HCT116 (cell line): ENCODE measurements around the gene HDAC11.
A peak's percentile ranks its signal among the peaks of the same experiment; 100 is the strongest.

Experiments used
- CBX3 ChIP-seq: IDR thresholded peaks from 2 replicates; pipeline ENCODE4 v1.6.1; 2012; ENCODE audit warnings: low read depth
- EZH2 ChIP-seq: fragments of 200-600 bp; sonication (generic); IDR thresholded peaks from 2 replicates; pipeline ENCODE4 v1.6.1; 2017; ENCODE audit warnings: antibody characterized with exemption, mixed run types
- POLR2A ChIP-seq: IDR thresholded peaks from 2 replicates; pipeline ENCODE4 v1.7.0; 2011; ENCODE audit warnings: borderline replicate concordance; ENCODE audit not compliant: insufficient read depth, insufficient read length; ENCODE audit errors: extremely low read depth
- POLR2AphosphoS5 ChIP-seq: IDR thresholded peaks from 2 replicates; pipeline ENCODE4 v1.6.1; 2011; ENCODE audit warnings: mild to moderate bottlenecking, low read depth, low read length, moderate library complexity
- SIN3A ChIP-seq: IDR thresholded peaks from 2 replicates; pipeline ENCODE4 v1.6.1; 2012; ENCODE audit warnings: low read depth
- SRF ChIP-seq: IDR thresholded peaks from 2 replicates; pipeline ENCODE4 v1.6.1; 2012; ENCODE audit warnings: low read depth
- ZNF274 ChIP-seq: fragments of 200-500 bp; sonication (Bioruptor generic); IDR thresholded peaks from 2 replicates; pipeline ENCODE4 v1.6.1; 2014; ENCODE audit warnings: mild to moderate bottlenecking, low read depth, low read length, inconsistent platforms
- TF ChIP-seq, protein P1 (sequence below), 3 experiments: fragments of 200-600 bp in 1 of 3; sonication (generic) in 1 of 3; IDR thresholded peaks in 2 of 3; conservative IDR thresholded peaks in 1 of 3; 2 replicates each; pipeline ENCODE4 v1.5.1; 2012 to 2017; ENCODE audit warnings: low read depth in 2 of 3, low read length in 2 of 3, antibody characterized with exemption in 1 of 3, borderline replicate concordance in 1 of 3, control low read depth in 1 of 3, mild to moderate bottlenecking in 1 of 3, mixed read lengths in 1 of 3, mixed run types in 1 of 3, moderate library complexity in 1 of 3; ENCODE audit not compliant: insufficient read depth in 1 of 3
- TF ChIP-seq, protein P2 (sequence below): IDR thresholded peaks from 2 replicates; pipeline ENCODE4 v1.6.1; 2012
- TF ChIP-seq, protein P3 (sequence below): IDR thresholded peaks from 2 replicates; pipeline ENCODE4 v1.6.1; 2012; ENCODE audit warnings: low read depth
- TF ChIP-seq, protein P4 (sequence below): IDR thresholded peaks from 2 replicates; pipeline ENCODE4 v1.6.1; 2011; ENCODE audit warnings: mild to moderate bottlenecking, low read length, moderate library complexity; ENCODE audit not compliant: insufficient replicate concordance; ENCODE audit errors: extremely low read depth

DNA sequence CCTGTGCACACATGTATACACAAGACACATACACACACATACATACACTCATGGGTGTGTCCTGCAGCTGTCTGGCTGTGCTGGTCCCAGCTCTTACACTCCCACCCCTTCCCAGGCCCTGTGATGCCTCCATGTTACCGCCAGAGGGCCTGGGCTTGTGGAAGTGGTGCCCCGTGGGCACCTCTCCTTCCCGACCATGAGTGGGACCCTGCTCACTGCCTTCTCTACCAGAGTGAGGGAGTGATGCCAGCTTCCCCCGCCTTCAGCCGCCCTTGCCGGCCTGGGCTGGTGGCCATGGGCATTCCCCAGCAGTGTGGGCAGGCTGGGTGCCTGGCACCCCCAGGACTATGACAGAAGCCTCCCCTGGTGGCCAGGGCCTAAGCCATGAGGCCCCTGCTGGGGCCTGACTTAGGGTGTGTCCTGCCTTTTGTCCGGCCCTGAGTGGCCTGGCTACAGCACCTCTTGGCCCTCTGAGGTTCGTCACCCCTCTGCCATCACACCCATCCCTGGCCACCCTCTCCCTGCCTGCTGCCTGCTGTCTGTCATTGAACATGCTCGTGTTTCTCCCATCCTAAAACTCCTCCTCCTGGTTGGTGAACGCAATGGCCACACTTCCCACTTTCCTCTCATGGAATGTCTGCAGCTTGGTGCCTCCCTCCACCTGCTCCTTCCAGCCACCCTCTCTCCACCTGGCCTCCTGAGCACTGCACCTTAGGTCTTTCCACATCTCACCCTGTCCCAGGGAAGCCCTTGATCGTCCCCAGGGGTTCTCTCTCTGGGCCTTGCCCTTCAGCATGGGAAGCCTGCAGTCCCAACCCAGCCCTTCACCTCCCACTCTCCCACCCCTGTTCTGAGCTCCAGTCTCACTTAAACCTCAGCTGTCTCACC, 14.6 kb downstream of the HDAC11 start:
- TF ChIP-seq, protein P1, sequence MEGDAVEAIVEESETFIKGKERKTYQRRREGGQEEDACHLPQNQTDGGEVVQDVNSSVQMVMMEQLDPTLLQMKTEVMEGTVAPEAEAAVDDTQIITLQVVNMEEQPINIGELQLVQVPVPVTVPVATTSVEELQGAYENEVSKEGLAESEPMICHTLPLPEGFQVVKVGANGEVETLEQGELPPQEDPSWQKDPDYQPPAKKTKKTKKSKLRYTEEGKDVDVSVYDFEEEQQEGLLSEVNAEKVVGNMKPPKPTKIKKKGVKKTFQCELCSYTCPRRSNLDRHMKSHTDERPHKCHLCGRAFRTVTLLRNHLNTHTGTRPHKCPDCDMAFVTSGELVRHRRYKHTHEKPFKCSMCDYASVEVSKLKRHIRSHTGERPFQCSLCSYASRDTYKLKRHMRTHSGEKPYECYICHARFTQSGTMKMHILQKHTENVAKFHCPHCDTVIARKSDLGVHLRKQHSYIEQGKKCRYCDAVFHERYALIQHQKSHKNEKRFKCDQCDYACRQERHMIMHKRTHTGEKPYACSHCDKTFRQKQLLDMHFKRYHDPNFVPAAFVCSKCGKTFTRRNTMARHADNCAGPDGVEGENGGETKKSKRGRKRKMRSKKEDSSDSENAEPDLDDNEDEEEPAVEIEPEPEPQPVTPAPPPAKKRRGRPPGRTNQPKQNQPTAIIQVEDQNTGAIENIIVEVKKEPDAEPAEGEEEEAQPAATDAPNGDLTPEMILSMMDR (IDR thresholded peaks at IDR 0.05 in 2 of 3, conservative IDR thresholded peaks at IDR 0.05 in 1 of 3; ENCODE audit: borderline replicate concordance in 1 of 3, insufficient read depth in 1 of 3, low read depth in 2 of 3, low read length in 2 of 3) = peak; percentile 59 to 73 (median 72)
- TF ChIP-seq POLR2A (no peak), POLR2AphosphoS5 (no peak), EZH2 (no peak), ZNF274 (no peak), CBX3 (no peak), SRF (no peak), SIN3A (no peak)
- TF ChIP-seq, protein P2, sequence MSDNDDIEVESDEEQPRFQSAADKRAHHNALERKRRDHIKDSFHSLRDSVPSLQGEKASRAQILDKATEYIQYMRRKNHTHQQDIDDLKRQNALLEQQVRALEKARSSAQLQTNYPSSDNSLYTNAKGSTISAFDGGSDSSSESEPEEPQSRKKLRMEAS = no peak
- TF ChIP-seq, protein P3, sequence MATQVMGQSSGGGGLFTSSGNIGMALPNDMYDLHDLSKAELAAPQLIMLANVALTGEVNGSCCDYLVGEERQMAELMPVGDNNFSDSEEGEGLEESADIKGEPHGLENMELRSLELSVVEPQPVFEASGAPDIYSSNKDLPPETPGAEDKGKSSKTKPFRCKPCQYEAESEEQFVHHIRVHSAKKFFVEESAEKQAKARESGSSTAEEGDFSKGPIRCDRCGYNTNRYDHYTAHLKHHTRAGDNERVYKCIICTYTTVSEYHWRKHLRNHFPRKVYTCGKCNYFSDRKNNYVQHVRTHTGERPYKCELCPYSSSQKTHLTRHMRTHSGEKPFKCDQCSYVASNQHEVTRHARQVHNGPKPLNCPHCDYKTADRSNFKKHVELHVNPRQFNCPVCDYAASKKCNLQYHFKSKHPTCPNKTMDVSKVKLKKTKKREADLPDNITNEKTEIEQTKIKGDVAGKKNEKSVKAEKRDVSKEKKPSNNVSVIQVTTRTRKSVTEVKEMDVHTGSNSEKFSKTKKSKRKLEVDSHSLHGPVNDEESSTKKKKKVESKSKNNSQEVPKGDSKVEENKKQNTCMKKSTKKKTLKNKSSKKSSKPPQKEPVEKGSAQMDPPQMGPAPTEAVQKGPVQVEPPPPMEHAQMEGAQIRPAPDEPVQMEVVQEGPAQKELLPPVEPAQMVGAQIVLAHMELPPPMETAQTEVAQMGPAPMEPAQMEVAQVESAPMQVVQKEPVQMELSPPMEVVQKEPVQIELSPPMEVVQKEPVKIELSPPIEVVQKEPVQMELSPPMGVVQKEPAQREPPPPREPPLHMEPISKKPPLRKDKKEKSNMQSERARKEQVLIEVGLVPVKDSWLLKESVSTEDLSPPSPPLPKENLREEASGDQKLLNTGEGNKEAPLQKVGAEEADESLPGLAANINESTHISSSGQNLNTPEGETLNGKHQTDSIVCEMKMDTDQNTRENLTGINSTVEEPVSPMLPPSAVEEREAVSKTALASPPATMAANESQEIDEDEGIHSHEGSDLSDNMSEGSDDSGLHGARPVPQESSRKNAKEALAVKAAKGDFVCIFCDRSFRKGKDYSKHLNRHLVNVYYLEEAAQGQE = no peak
- TF ChIP-seq, protein P4, sequence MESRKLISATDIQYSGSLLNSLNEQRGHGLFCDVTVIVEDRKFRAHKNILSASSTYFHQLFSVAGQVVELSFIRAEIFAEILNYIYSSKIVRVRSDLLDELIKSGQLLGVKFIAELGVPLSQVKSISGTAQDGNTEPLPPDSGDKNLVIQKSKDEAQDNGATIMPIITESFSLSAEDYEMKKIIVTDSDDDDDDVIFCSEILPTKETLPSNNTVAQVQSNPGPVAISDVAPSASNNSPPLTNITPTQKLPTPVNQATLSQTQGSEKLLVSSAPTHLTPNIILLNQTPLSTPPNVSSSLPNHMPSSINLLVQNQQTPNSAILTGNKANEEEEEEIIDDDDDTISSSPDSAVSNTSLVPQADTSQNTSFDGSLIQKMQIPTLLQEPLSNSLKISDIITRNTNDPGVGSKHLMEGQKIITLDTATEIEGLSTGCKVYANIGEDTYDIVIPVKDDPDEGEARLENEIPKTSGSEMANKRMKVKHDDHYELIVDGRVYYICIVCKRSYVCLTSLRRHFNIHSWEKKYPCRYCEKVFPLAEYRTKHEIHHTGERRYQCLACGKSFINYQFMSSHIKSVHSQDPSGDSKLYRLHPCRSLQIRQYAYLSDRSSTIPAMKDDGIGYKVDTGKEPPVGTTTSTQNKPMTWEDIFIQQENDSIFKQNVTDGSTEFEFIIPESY = no peak
